Measurements from ENCODE around the gene TCP1.
A peak's percentile ranks its signal among the peaks of the same experiment; 100 is the strongest.
"Not testable (repeated sequence)": the region's sequence is repeated elsewhere in the genome, so short reads cannot be mapped to it uniquely, and the experiment has no call there.

Gene TCP1

GRCh38 chr6:159789377-159790148 lies at the start of gene TCP1:
TCP1 (minus strand) TSS chr6:159789602; CDS start chr6:159789468, 134 bp downstream.
- peak; percentile 96 for DNase-seq

GRCh38 chr6:159838020-159838744 lies 48.8 kb upstream of the TCP1 start:
- no peak for DNase-seq

- DNase-seq, result no peak
These were observed 48.1 kb upstream of the TCP1 start for GRCh38 chr6:159837511-159837910.

GRCh38 chr6:159836718-159837490 lies 47.5 kb upstream of the TCP1 start:
- DNase-seq, result no peak

- DNase-seq, result no peak
These were observed 44.7 kb upstream of the TCP1 start for GRCh38 chr6:159833997-159834603.

- no peak for DNase-seq
These were observed 44.2 kb upstream of the TCP1 start for GRCh38 chr6:159833556-159833955.

- no peak for DNase-seq
These were observed 43.5 kb upstream of the TCP1 start for GRCh38 chr6:159832946-159833345.

- DNase-seq, result no peak
These were observed 41.9 kb upstream of the TCP1 start for GRCh38 chr6:159831373-159831679.

GRCh38 chr6:159830501-159831372 lies 41.3 kb upstream of the TCP1 start:
- DNase-seq, result no peak

- DNase-seq, result no peak
These were observed 40.1 kb upstream of the TCP1 start for GRCh38 chr6:159829526-159829925.

GRCh38 chr6:159828074-159828473 lies 38.7 kb upstream of the TCP1 start:
- DNase-seq, result no peak

- no peak for DNase-seq
These were observed 37.7 kb upstream of the TCP1 start for GRCh38 chr6:159826968-159827647.

GRCh38 chr6:159826004-159826403 lies 36.6 kb upstream of the TCP1 start:
- DNase-seq, result no peak

- not testable (repeated sequence) for DNase-seq
These were observed 35.3 kb upstream of the TCP1 start for GRCh38 chr6:159824690-159825089.

- DNase-seq, result no peak
These were observed 34.6 kb upstream of the TCP1 start for GRCh38 chr6:159823953-159824352.

GRCh38 chr6:159821726-159822125 lies 32.3 kb upstream of the TCP1 start:
- no peak for DNase-seq

GRCh38 chr6:159821122-159821521 lies 31.7 kb upstream of the TCP1 start:
- DNase-seq, result no peak

- DNase-seq, result no peak
These were observed 30.7 kb upstream of the TCP1 start for GRCh38 chr6:159819932-159820640.

- DNase-seq, result no peak
These were observed 29.7 kb upstream of the TCP1 start for GRCh38 chr6:159819098-159819497.

GRCh38 chr6:159817951-159818739 lies 28.7 kb upstream of the TCP1 start:
- no peak for DNase-seq

All from NCI-H2227 treated with DMSO at 0.1 percent for 48 hours (cell line).